NCI-H1105 treated with DMSO at 0.1 percent for 48 hours (cell line): Measurements from ENCODE around the gene PDCD10.

Source experiments
- DNase-seq: peaks from one replicate; lab custom pipeline; 2025; lab: John Stamatoyannopoulos, UW

PDCD10 gene

GRCh38 chr3:167735233-167736138 lies 794 bp upstream of the PDCD10 start, which contains the start of gene SERPINI1:
TSS of gene SERPINI1 (plus strand) at chr3:167735721. CDS start at chr3:167789129, 53,408 bp downstream.
- peak; percentile 99 for DNase-seq

- DNase-seq: no peak
Measured at GRCh38 chr3:167733961-167734497, 663 bp downstream of the PDCD10 start.

GRCh38 chr3:167732313-167733065 lies 2.2 kb downstream of the PDCD10 start:
- no peak for DNase-seq

GRCh38 chr3:167731393-167731792 lies 3.3 kb downstream of the PDCD10 start:
- no peak for DNase-seq

- no peak for DNase-seq
Measured at GRCh38 chr3:167729591-167729990, 5.1 kb downstream of the PDCD10 start.

GRCh38 chr3:167728632-167729323 lies 5.9 kb downstream of the PDCD10 start:
- DNase-seq: no peak

GRCh38 chr3:167728176-167728575 lies 6.5 kb downstream of the PDCD10 start:
- DNase-seq: no peak

GRCh38 chr3:167723872-167724271 lies 10.8 kb downstream of the PDCD10 start:
- no peak for DNase-seq

GRCh38 chr3:167723025-167723512 lies 11.6 kb downstream of the PDCD10 start:
- DNase-seq: no peak

GRCh38 chr3:167718582-167718981 lies 16.1 kb downstream of the PDCD10 start:
- no peak for DNase-seq

- peak; percentile 33 for DNase-seq
Measured at GRCh38 chr3:167716920-167717319, 17.8 kb downstream of the PDCD10 start.

GRCh38 chr3:167714871-167715270 lies 19.8 kb downstream of the PDCD10 start:
- DNase-seq: no peak

- DNase-seq: no peak
Measured at GRCh38 chr3:167712445-167712844, 22.2 kb downstream of the PDCD10 start.

GRCh38 chr3:167711439-167711838 lies 23.3 kb downstream of the PDCD10 start:
- no peak for DNase-seq

- DNase-seq: no peak
Measured at GRCh38 chr3:167710552-167710951, 24.1 kb downstream of the PDCD10 start.

GRCh38 chr3:167709690-167710089 lies 25.0 kb downstream of the PDCD10 start:
- no peak for DNase-seq

- no peak for DNase-seq
Measured at GRCh38 chr3:167705840-167706239, 28.9 kb downstream of the PDCD10 start.

GRCh38 chr3:167700926-167701325 lies 33.8 kb downstream of the PDCD10 start:
- no peak for DNase-seq

GRCh38 chr3:167700046-167700445 lies 34.6 kb downstream of the PDCD10 start:
- DNase-seq: no peak

GRCh38 chr3:167694121-167694520 lies 40.6 kb downstream of the PDCD10 start:
- no peak for DNase-seq

- no peak for DNase-seq
Measured at GRCh38 chr3:167691366-167691765, 43.3 kb downstream of the PDCD10 start.
